GM12865 (cell line): ENCODE measurements around the gene NXT1.
A peak's percentile ranks its signal among the peaks of the same experiment; 100 is the strongest.

ENCODE experiments used
- DNase-seq: peaks from one replicate; pipeline ENCODE4 v3.0.0; 2010; ENCODE audit warnings: low read depth
- H3K4me3 ChIP-seq: 2 replicates; pipeline ENCODE4 v1.5.1; 2011; ENCODE audit warnings: mild to moderate bottlenecking, low read depth, low read length, control low read depth
- CTCF ChIP-seq: IDR thresholded peaks from 2 replicates; pipeline ENCODE4 v1.5.1; 2011; ENCODE audit warnings: low read length, control low read depth, low read depth, inconsistent platforms; ENCODE audit not compliant: insufficient read depth; ENCODE audit errors: missing control alignments

NXT1 gene

GRCh38 chr20:23336476-23336875, 14.1 kb upstream of the NXT1 start:
- TF ChIP-seq CTCF: no peak
- no peak for DNase-seq
- no peak overlapping the region for H3K4me3 ChIP-seq

- no peak for TF ChIP-seq CTCF
- H3K4me3 ChIP-seq: no peak overlapping the region
- no peak for DNase-seq
These were observed 13.3 kb upstream of the NXT1 start for GRCh38 chr20:23337312-23337711.

- no peak for TF ChIP-seq CTCF
- no peak for DNase-seq
- no peak overlapping the region for H3K4me3 ChIP-seq
These were observed 10.6 kb upstream of the NXT1 start for GRCh38 chr20:23339986-23340385.

GRCh38 chr20:23340524-23340923, 10.1 kb upstream of the NXT1 start:
- TF ChIP-seq CTCF: peak; percentile 45
- no peak overlapping the region for H3K4me3 ChIP-seq
- DNase-seq: peak; percentile 72

- no peak overlapping the region for H3K4me3 ChIP-seq
- TF ChIP-seq CTCF: no peak
- peak; percentile 62 for DNase-seq
These were observed 9.5 kb upstream of the NXT1 start for GRCh38 chr20:23341073-23341472.

- H3K4me3 ChIP-seq: no peak overlapping the region
- no peak for DNase-seq
- no peak for TF ChIP-seq CTCF
These were observed 7.0 kb upstream of the NXT1 start for GRCh38 chr20:23343590-23343989.

GRCh38 chr20:23344336-23344735, 6.3 kb upstream of the NXT1 start:
- H3K4me3 ChIP-seq: no peak overlapping the region
- DNase-seq: no peak
- no peak for TF ChIP-seq CTCF
